ENCODE measurements around the gene SSX2IP. TPM values are rescaled to one million over a fixed set of nuclear protein-coding genes. Genes with fewer than 3 reads are reported as not detected.

SSX2IP gene
- total and polyA plus RNA-seq, 9 of the 15 experiments (the other 6 are each of a cell fraction or from before 2014, with no cell fraction given): 20.6 to 96.7 (median 61.7) TPM

GRCh38 chr1:84624876-84625275 lies 65.4 kb downstream of the SSX2IP start (continued):
- no peak for TF ChIP-seq E2F8 (IDR thresholded peaks at IDR 0.05; ENCODE audit: low read depth, partially characterized antibody)

GRCh38 chr1:84621553-84621952 lies 68.7 kb downstream of the SSX2IP start:
- in situ Hi-C loops (cut with MboI) (loop anchor here (25.0 kb wide), 1 partner anchor 709 kb away; no protein-coding TSS in a partner anchor), intact Hi-C loops (cut with micrococcal nuclease) (loop anchor here (1.0 to 10.0 kb wide), 4 partner anchors 115 to 313 kb away; partner anchors contain the start of genes GNG5 and SPATA1)
- Histone ChIP-seq H3K79me2 (ENCODE audit: control insufficient read depth, insufficient read depth, low read length) (no peaks in the 10 kb centered on the region), H3K9ac (ENCODE audit: insufficient read depth in 1 of 2, low read depth in 2 of 2, low read length in 2 of 2) (no peak overlapping the region; a peak in 1 of 4 replicates), H3K4me1 (replicated peaks in 1 of 2; ENCODE audit: control insufficient read depth in 2 of 2, insufficient read depth in 2 of 2, low read length in 2 of 2) (peaks cover 9 to 10% of the 10 kb centered on the region in 2 experiments), H3K27ac (ENCODE audit: extremely low read depth, low read depth, low read length) (no peak overlapping the region; the same call in 2 of the 3 replicates), H3K36me3 (ENCODE audit: control insufficient read depth, insufficient read depth, low read length) (no peaks in the 10 kb centered on the region), H3K4me2 (ENCODE audit: insufficient read depth, low read length) (no peak overlapping the region), H3K27me3 (ENCODE audit: control insufficient read depth in 2 of 2, insufficient read depth in 2 of 2, low read length in 2 of 2) (0 out of 5 replicates have a peak, but pooled peaks cover 0 to 3% of the 10 kb centered on the region in 2 experiments), H2AFZ (ENCODE audit: low read depth, low read length) (peak overlapping the region; percentile 99), H3K9me1 (ENCODE audit: control insufficient read depth, insufficient read depth, low read length) (no peaks in the 10 kb centered on the region), H3K9me3 (replicated peaks; ENCODE audit: control insufficient read depth, insufficient read depth, low read depth, low read length) (no peaks in the 10 kb centered on the region), H3K4me3 (no peak overlapping the region), H4K20me1 (replicated peaks; ENCODE audit: control insufficient read depth, insufficient read depth, low read length) (no peaks in the 10 kb centered on the region)
- CTCF ChIA-PET (ENCODE audit: low intra/inter-chr PET ratio): interaction anchor here (0.8 to 2.0 kb wide), 2 partner anchors 132 to 180 kb away, joined by 3 to 17 read pairs; no protein-coding TSS in a partner anchor
- 41% methylated on average over 9 of the region's 14 CpGs for WGBS (ENCODE audit: insufficient coverage, low coverage, missing lambda C conversion rate)
- TF ChIP-seq ETV6 (IDR thresholded peaks at IDR 0.05; ENCODE audit: borderline replicate concordance in 1 of 2, low read depth in 2 of 2, low read length in 1 of 2): no peak
- no peak for TF ChIP-seq ETV6 (CRISPR knock-in tag; IDR thresholded peaks at IDR 0.05; ENCODE audit: borderline replicate concordance)
- TF ChIP-seq ZNF165 (CRISPR knock-in tag; IDR thresholded peaks at IDR 0.05; ENCODE audit: borderline replicate concordance): no peak
- TF ChIP-seq ZNF3 (CRISPR knock-in tag; IDR thresholded peaks at IDR 0.05): no peak
- no peak for TF ChIP-seq MCM2 (IDR thresholded peaks at IDR 0.05; ENCODE audit: low read depth)
- no peak for TF ChIP-seq TAF1 (IDR thresholded peaks at IDR 0.05; ENCODE audit: control insufficient read depth, extremely low read depth, insufficient read depth, low read length, severe bottlenecking)
- no peak for TF ChIP-seq NEUROD1 (IDR thresholded peaks at IDR 0.05; ENCODE audit: borderline replicate concordance, low read depth, low read length, partially characterized antibody)
- no peak for TF ChIP-seq ZBTB5 (IDR thresholded peaks at IDR 0.05)
- ATAC-seq (no peak), DNase-seq (ENCODE audit: extremely low read depth in 1 of 4, low spot score in 3 of 4) (no peak), FAIRE-seq (no peak)
- POLR2A ChIA-PET: no interaction called here
- no TSS peak for BruUV-seq (replicated peaks)

All from K562 (cell line).